Left hindlimb (tissue), 1 donor: ENCODE data around the gene PSMB11.

Source experiments
- DNase-seq: peaks from one replicate; pipeline ENCODE4 v3.0.0-alpha.2; 2018

PSMB11 gene

DNA sequence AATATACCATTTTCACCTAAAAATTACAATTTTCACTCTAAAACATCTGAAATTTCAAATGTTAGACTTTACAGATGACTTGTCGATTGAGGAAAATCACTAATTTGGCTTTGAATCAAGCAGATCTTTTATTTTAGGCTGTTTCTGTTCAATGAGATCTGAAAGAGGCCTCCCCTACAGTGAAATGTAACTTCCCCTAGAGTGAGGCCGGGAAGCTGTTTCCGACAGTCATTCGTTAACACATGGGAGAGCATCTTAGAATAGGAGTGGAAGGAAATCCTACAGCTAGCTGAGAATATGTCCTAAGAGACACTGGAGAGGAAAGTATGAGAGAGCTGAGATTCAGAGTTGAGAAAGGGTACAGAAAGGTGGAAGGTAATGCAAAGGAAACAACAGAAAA, 26.4 kb upstream of the PSMB11 start:
- DNase-seq = no peak

DNA sequence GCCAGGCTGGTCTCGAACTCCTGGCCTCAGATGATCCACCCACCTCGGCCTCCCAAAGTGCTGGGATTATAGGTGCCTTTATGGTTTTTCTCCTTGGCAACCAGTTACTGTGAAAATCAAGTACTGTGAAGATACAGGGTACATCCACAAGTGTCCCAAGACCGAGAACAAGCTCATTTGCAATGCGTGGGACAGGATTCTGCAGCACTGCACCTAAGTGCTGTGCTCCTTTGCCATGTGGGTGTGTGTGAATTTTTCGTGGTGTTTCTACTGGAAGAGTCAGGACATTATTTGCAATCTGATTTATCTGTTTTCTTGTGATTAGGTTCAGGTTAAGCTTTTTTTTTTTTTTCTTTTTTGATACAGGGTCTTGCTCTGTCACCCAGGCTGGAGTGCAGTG, 24.9 kb upstream of the PSMB11 start:
- DNase-seq = no peak

DNA sequence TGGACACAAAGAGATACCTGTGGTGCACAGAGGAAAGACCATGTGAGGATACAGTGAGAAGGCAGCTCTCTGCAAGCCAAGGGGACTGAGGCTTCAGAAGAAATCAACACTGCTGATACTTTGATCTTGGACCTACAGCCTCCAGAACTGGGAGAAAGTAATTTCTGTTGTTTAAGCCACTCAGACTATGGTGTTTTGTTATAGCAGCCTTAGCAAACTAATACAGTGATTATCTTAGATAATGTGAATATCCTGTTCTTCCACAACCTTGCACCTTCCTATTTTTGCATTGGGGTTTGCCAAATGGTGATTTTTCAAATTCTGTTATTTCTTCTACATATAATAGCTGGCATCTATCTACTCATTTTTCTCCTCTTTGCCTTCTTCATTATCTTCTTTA, 23.9 kb upstream of the PSMB11 start:
- no peak for DNase-seq

GRCh38 chr14:23020143-23021128, 21.6 kb upstream of the PSMB11 start:
- no peak for DNase-seq

- DNase-seq = no peak
These were observed 20.6 kb upstream of the PSMB11 start for GRCh38 chr14:23021434-23021833.

GRCh38 chr14:23021889-23022442, 20.0 kb upstream of the PSMB11 start:
- no peak for DNase-seq

DNA sequence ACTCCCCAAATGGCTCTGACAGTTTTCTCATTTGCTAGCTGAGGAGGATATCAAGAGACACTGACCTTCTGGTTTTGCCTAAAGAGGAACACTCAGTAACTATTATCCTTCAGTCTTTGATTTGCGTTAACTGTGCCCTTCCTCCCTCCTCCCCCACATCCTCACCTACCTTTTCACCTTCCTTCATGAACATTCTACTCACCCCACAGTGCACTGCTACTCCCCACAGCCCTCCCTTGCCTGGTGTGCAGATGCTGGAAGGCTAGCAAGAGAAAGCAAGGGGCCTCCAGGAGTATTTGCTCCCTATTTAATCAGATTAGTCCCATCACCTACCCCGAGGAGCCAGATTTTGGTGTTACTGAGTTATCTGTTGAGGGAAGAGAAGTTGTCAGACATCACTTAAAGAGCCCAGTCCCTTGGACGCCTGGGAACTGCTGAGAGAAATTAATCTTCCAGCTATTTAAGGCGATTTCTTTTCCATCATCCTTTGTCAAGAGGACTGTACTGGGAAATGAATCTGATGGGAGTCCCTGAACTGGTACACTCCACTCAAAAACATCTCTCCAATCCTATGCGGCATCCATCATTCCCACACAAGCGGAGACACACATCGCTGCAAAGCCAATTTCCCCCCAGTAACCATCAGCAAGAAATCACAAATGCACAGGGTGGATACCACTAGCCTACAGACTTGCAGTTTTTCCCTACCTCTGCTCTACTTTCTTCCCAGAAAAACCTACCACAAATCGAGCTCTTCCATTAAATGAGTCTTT, 18.8 kb upstream of the PSMB11 start:
- DNase-seq = no peak

DNA sequence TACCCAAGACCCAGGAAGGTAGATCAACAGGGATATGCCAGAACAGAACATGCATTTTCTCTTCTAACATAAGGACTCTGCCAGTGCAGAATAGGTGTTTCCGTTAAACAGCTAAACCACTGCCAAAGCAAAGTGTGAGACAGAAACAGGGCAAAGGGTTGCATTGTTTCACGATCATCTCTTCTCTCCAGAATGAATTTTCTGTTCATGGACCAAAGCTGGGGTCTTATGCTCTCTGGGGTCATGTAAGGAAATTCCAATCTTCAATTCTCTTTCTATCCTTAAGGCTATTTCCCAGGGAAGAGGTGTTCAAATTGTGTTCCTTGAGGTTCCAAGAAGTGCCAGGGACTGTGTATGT, 18.2 kb upstream of the PSMB11 start:
- DNase-seq = no peak

DNA sequence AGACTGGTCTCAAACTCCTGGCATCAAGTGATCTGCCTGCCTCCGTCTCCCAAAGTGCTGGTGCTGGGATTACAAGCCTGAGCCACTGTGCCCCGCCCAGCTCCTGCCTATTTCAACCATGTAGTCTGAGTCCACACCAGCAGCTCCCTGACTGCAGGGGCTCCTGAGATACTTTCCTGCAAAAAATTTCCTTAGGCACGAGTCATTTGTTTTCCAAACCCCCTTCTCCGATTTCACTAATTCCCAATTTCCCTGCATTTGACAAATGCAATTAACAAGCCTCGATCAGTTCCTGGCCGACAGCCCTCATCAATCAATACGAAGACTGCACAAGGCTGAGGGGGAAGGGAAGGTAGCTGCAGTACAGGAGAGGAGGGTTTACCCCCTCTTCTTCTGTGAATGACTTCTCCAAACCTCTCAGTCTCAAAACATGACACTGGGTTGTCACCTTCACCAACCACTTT, 17.4 kb upstream of the PSMB11 start:
- DNase-seq = no peak

- DNase-seq = no peak
These were observed 16.7 kb upstream of the PSMB11 start for GRCh38 chr14:23025151-23025814.

DNA sequence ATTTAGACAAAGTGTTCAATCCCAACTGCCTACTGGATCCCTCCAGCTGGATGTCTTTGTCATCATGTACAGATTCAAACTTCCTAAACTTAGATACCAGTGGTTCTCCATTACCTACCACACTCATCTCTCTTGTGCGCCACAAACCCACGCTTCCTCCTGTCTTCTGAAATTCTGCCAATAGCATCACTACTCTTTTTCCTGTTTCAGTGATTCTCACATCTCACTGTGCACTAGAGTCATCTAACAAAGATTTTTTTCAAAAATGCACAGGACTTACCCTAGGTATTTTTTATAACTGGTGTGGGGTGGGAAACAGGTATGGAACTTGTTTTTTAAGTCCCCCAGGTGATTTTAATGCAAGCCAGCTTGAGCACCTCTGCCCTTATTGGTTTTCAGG, 13.2 kb upstream of the PSMB11 start:
- no peak for DNase-seq

DNA sequence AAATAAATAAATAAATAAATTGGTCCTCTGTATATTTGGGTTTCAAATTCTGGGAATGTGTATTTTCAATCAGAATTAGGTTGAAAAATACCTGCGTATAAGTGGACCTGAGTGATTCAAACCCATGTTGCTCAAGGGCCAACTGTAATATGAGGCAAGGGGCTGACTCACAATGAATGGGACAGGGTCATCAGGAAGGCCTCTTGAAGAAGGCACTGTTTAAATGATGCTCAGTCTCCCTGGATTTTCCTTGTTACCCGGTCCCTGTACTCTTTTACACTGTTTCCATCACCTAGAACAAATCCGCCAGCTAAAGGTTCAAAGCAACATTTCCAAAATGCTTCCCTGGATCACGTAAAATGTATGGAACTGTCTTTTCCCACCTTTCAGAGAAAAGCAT, 11.1 kb upstream of the PSMB11 start:
- DNase-seq = no peak

- no peak for DNase-seq
These were observed 8.7 kb upstream of the PSMB11 start for GRCh38 chr14:23033251-23033727.

- no peak for DNase-seq
These were observed 8.1 kb upstream of the PSMB11 start for GRCh38 chr14:23033801-23034497.

DNA sequence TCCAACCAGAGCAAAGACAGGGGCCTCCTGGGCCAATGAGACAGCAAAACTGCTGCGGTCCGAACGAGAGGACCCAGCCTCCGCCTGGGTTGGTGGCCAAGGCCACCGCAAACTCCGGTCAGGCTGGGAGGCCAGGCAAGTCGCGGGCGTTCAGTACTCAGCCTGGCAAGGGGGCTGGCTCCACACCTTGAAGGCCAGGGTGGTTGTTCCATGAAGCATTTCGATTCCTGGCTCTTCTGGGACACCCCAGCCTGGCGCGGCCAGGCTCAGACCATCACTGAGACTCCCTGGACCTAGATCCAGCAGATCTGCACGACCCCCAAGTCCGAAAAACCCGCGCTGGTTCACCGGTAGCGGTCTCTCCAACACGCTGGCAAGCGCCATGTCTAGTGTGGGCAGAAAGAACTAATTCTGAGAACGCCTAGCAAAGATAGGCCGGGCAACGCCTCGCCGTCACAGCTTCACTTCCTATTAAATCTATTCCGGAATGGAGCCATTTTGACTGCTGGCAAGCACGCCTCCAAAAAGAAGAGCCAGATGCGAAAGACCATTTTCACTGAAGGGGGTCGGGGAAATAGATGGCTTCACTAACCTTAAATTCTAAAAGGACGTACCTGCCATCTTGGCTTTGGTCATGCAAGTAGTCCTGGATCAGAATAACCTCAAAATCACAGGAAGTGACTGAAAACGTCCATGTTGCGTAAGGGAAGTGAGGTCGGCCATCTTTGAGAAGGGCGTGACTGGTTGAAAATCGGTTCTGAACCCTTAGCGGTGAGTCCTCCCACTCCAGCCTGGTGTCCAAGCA, 7.3 kb upstream of the PSMB11 start, which contains the start of gene PSMB5:
Gene PSMB5, minus strand, starts transcription at position 403 of the 805 bp plus-strand sequence. Its CDS starts 19 bp downstream, at position 384.
- peak; percentile 92 for DNase-seq

GRCh38 chr14:23035303-23036144, 6.5 kb upstream of the PSMB11 start:
- no peak for DNase-seq

- no peak for DNase-seq
These were observed 1.9 kb upstream of the PSMB11 start for GRCh38 chr14:23040100-23040499.

- DNase-seq = no peak
These were observed 283 bp upstream of the PSMB11 start for GRCh38 chr14:23041729-23042128.

GRCh38 chr14:23043145-23043544, 1.1 kb downstream of the PSMB11 start:
- no peak for DNase-seq

- no peak for DNase-seq
These were observed 1.7 kb downstream of the PSMB11 start for GRCh38 chr14:23043754-23044153.
